Measurements from ENCODE around the gene ATP6V0D1.

GRCh38 chr16:67390816-67391423, 90.0 kb downstream of the ATP6V0D1 start:
- TF ChIP-seq CTCF (IDR thresholded peaks at IDR 0.05) = no peak
- no peak for TF ChIP-seq POLR2A (IDR thresholded peaks at IDR 0.05)
